Measurements from ENCODE around the gene TRERF1. TPM values are rescaled to one million over a fixed set of nuclear protein-coding genes. Genes with fewer than 3 reads are reported as not detected.

The TRERF1 gene
- total RNA-seq, 1 experiment from 2014 or later = 13.9 TPM

DNA sequence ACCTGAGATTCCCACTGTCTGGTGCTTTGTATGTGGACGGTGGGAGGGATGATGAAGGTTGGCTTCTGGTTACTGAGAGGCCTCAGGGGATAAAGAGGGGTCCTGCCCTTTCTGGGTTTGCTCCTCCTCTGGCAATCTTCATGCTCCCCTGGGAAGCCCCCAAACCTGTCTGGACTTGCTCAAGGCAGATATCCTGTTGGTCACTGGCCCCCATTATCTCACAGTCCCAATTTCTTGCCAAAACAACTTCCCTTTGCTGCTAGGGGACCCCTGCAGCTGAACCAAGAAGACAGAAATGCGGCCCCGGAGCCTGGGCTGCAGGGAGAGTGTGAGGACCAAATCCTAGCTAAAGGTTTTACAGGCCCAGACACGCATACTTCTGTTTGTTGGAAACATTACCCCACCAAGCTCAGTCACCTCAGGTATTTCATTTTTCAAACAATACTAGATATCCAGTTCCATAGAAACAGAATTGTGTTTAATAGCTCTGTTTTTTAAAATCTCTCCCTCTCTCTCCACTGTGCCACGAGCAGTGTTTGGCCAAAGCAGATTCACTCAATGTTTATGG lies 170.7 kb downstream of the TRERF1 start:
- H3K27ac ChIP-seq (ENCODE audit: low read length) = peak overlapping the region; percentile 89
- peak overlapping the region; percentile 65; the same call in 1 of the 2 replicates for H3K4me2 ChIP-seq (ENCODE audit: low read length)
- peaks cover 35% of the 10 kb centered on the region for H3K4me1 ChIP-seq (ENCODE audit: insufficient read depth, low read length)
- H3K9ac ChIP-seq (ENCODE audit: low read length) = no peak overlapping the region
- H3K4me3 ChIP-seq (ENCODE audit: low read length) = no peak overlapping the region
- H3K9me3 ChIP-seq (ENCODE audit: low read length) = no peaks in the 10 kb centered on the region
- intact Hi-C loops (cut with micrococcal nuclease) = no loop called here
- no peak for ATAC-seq
- H3F3A ChIP-seq (ENCODE audit: low read length, unreplicated experiment) = no peaks in the 10 kb centered on the region
- peaks cover 19% of the 10 kb centered on the region for H3K79me2 ChIP-seq (ENCODE audit: low read length)
- no peaks in the 10 kb centered on the region for H3K27me3 ChIP-seq (ENCODE audit: low read length)
- CTCF ChIA-PET = interaction anchor here (0.6 kb wide), 1 partner anchor 21 kb away, joined by 4 read pairs; no protein-coding TSS in a partner anchor
- no peak for DNase-seq
- no peak overlapping the region for H2AFZ ChIP-seq (ENCODE audit: low read length)
- no peaks in the 10 kb centered on the region for H4K20me1 ChIP-seq (ENCODE audit: low read length)
- POLR2A ChIA-PET (ENCODE audit: unreplicated experiment) = no interaction called here
- no TSS peak for BruUV-seq (replicated peaks)
- TF ChIP-seq EZH2phosphoT487 (IDR thresholded peaks at IDR 0.05; ENCODE audit: borderline replicate concordance, low read length) (no peak), EZH2 (IDR thresholded peaks at IDR 0.05; ENCODE audit: low read length, unreplicated experiment) (no peak), CTCF (conservative IDR thresholded peaks at IDR 0.05; ENCODE audit: low read depth, low read length) (no peak)
- H3K9me2 ChIP-seq (replicated peaks; ENCODE audit: low read length) = no peaks in the 10 kb centered on the region
- H3K36me3 ChIP-seq (ENCODE audit: low read depth, low read length) = no peaks in the 10 kb centered on the region

GRCh38 chr6:42279966-42280629 lies 171.6 kb downstream of the TRERF1 start:
- Histone ChIP-seq H3F3A (ENCODE audit: low read length, unreplicated experiment) (no peaks in the 10 kb centered on the region), H3K4me3 (ENCODE audit: low read length) (no peak overlapping the region), H3K9me3 (ENCODE audit: low read length) (no peaks in the 10 kb centered on the region), H3K79me2 (ENCODE audit: low read length) (peaks cover 19% of the 10 kb centered on the region), H3K27ac (ENCODE audit: low read length) (peak overlapping the region; percentile 89), H2AFZ (ENCODE audit: low read length) (no peak overlapping the region; the same call in 1 of the 2 replicates), H4K20me1 (ENCODE audit: low read length) (no peaks in the 10 kb centered on the region), H3K4me1 (ENCODE audit: insufficient read depth, low read length) (peaks cover 35% of the 10 kb centered on the region), H3K27me3 (ENCODE audit: low read length) (no peaks in the 10 kb centered on the region), H3K36me3 (ENCODE audit: low read depth, low read length) (no peaks in the 10 kb centered on the region), H3K9ac (ENCODE audit: low read length) (peak overlapping the region; percentile 58), H3K9me2 (replicated peaks; ENCODE audit: low read length) (no peaks in the 10 kb centered on the region), H3K4me2 (ENCODE audit: low read length) (peak overlapping the region; percentile 65)
- POLR2A ChIA-PET (ENCODE audit: unreplicated experiment) = no interaction called here
- CTCF ChIA-PET = interaction anchor here (0.5 to 0.8 kb wide), 2 partner anchors 268 to 502 kb away, joined by 3 read pairs; partner anchors contain the start of gene BICRAL
- no TSS peak for BruUV-seq (replicated peaks)
- intact Hi-C loops (cut with micrococcal nuclease) = no loop called here
- ATAC-seq (peak; percentile 69), DNase-seq (peak; percentile 80)
- TF ChIP-seq CTCF (conservative IDR thresholded peaks at IDR 0.05; ENCODE audit: low read depth, low read length) (no peak), EZH2phosphoT487 (IDR thresholded peaks at IDR 0.05; ENCODE audit: borderline replicate concordance, low read length) (no peak), EZH2 (IDR thresholded peaks at IDR 0.05; ENCODE audit: low read length, unreplicated experiment) (no peak)
